HEK293T (cell line): ENCODE measurements around the gene TRPM5.

Experiments
- CTCF ChIA-PET: fragments of 350-600 bp; formaldehyde crosslinking; extraction: SDS; loops from one replicate; lab custom pipeline; 2021; ENCODE audit warnings: antibody characterized with exemption, inconsistent platforms; lab: Yijun Ruan, JAX
- POLR2A ChIA-PET: fragments of 350-600 bp; formaldehyde crosslinking; extraction: SDS; loops from one replicate; lab custom pipeline; 2020; ENCODE audit warnings: antibody characterized with exemption, inconsistent platforms; lab: Yijun Ruan, JAX
- DNase-seq: peaks from one replicate; pipeline ENCODE4 v3.0.0; 2012; ENCODE audit warnings: mixed read lengths; ENCODE audit errors: extremely low spot score
- ARNT ChIP-seq: fragments of 450-650 bp; IDR thresholded peaks from 2 replicates; pipeline ENCODE4 v1.6.1; 2017; ENCODE audit warnings: mild to moderate bottlenecking
- BHLHE40 ChIP-seq: fragments of 450-650 bp; IDR thresholded peaks from 2 replicates; pipeline ENCODE4 v1.6.1; 2016; ENCODE audit warnings: mild to moderate bottlenecking, moderate library complexity, borderline replicate concordance
- CTBP1 ChIP-seq: fragments of 450-650 bp; IDR thresholded peaks from 2 replicates; pipeline ENCODE4 v1.6.1; 2016; ENCODE audit warnings: borderline replicate concordance
- ELF4 ChIP-seq: fragments of 450-650 bp; IDR thresholded peaks from 2 replicates; pipeline ENCODE4 v1.6.1; 2017; ENCODE audit warnings: antibody characterized with exemption
- FOXA1 ChIP-seq: fragments of 450-650 bp; IDR thresholded peaks from 2 replicates; pipeline ENCODE4 v1.6.1; 2016; ENCODE audit warnings: mild to moderate bottlenecking
- FOXK2 ChIP-seq: fragments of 450-650 bp; IDR thresholded peaks from 2 replicates; pipeline ENCODE4 v1.6.1; 2016; ENCODE audit warnings: mild to moderate bottlenecking
- FOXM1 ChIP-seq: fragments of 450-650 bp; IDR thresholded peaks from 2 replicates; pipeline ENCODE4 v1.6.1; 2017; ENCODE audit warnings: mild to moderate bottlenecking, borderline replicate concordance
- HDGF ChIP-seq: fragments of 450-650 bp; IDR thresholded peaks from 2 replicates; pipeline ENCODE4 v1.6.1; 2017; ENCODE audit warnings: antibody characterized with exemption, borderline replicate concordance
- L3MBTL2 ChIP-seq: fragments of 450-650 bp; conservative IDR thresholded peaks from 2 replicates; pipeline ENCODE4 v1.6.1; 2016; ENCODE audit warnings: mild to moderate bottlenecking
- LEF1 ChIP-seq: fragments of 450-650 bp; IDR thresholded peaks from 2 replicates; pipeline ENCODE4 v1.6.1; 2017; ENCODE audit warnings: mild to moderate bottlenecking, borderline replicate concordance
- NFRKB ChIP-seq: fragments of 450-650 bp; IDR thresholded peaks from 2 replicates; pipeline ENCODE4 v1.6.1; 2016; ENCODE audit warnings: mild to moderate bottlenecking, moderate library complexity
- SP1 ChIP-seq: fragments of 450-650 bp; IDR thresholded peaks from 2 replicates; pipeline ENCODE4 v1.6.1; 2017
- SUZ12 ChIP-seq: fragments of 450-650 bp; IDR thresholded peaks from 2 replicates; pipeline ENCODE4 v1.6.1; 2016; ENCODE audit warnings: mild to moderate bottlenecking
- TARDBP ChIP-seq: fragments of 450-650 bp; IDR thresholded peaks from 2 replicates; pipeline ENCODE4 v1.6.1; 2016
- ZNF384 ChIP-seq: fragments of 450-650 bp; IDR thresholded peaks from 2 replicates; pipeline ENCODE4 v1.6.1; 2016
- TF ChIP-seq, protein P1 (sequence below): fragments of 450-650 bp; IDR thresholded peaks from 2 replicates; pipeline ENCODE4 v1.6.1; 2016

The TRPM5 gene

DNA sequence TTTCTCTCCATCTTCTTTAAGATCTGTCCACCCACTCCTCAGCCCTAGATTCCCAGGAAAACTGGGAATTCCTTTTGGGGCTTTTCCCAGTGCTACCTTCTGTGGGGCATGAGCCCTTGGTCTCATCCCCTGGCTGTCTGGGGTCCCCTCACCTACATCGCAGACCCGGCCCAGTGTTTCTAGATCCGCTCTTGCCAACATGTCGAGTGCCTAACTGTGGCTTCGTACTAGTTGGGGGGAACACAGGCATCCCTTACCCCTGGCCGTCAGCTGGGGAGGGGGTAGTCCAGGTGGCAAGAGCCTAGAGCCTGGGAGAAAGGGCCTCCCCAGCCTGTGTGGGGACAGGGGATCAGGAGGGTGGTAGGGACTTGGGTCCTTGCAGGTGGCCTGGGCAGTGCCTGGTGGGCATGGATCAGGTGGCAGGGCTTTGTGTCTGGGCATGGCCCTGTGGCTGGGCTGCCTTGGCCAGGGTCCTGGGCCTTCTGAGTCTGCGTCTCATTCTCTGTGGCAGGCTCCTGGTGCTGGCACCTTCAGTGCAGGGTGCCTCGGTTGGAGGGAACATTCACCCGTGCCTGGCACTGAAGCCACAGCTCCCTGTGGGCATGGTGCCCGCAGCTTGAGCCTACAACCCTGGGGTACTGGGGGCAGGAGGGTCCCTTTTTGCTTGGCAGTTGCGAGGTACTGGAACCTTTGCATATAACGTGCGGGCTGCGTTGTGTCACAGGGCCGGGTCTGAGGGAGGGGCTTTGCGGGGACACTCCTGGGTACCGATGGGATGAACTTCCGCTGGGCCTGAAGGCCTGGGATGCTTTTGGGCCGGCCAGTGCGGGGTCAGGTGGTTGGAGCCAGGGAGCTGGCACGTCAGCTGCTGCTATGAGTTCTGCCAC is 4.6 kb upstream of the TRPM5 start:
- DNase-seq: no peak
- TF ChIP-seq ELF4 (no peak), FOXA1 (no peak), SUZ12 (no peak), ARNT (no peak), FOXK2 (no peak), L3MBTL2 (no peak), CTBP1 (no peak), HDGF (no peak), LEF1 (no peak), ZNF384 (no peak), FOXM1 (no peak), SP1 (no peak)
- POLR2A ChIA-PET: no interaction called here
- CTCF ChIA-PET: no interaction called here

DNA sequence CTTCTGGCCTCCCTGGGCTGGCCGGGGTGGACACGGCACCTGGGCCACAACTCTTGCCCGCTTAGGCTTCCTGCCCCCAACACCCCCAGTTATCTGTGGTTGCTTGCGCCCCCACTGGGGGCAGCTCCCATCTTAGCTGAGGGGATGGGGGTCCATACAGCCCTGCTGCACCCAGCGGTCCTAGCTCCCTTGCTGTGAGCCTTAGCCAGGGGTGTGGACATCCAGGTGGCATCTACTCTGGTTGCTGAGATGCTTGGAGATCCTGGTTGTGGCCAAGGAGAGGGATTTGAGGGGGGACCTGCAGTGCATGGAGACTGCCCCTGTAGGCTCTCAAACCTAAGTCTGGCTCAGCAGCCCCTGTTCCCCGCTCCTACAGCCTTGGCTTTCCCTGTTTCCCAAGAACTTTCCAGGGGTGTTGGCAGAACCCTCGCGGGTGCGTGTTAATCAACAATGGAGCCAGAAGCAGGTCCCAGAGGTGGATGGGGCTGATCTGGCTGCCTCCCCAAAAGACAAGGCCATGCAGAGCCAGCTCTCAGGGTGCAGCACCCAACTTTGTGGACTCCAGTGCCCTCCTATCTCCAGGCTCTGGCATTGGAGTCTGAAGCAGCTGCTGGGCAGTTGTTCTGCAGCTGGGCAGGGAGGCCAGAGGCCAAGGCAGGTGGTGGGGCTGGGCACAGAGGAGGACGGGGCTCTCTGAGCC is 3.8 kb upstream of the TRPM5 start:
- DNase-seq: no peak
- ChIA-PET POLR2A (no interaction called here), CTCF (no interaction called here)
- TF ChIP-seq ARNT (no peak), SUZ12 (no peak), NFRKB (no peak), HDGF (no peak), CTBP1 (no peak), TARDBP (no peak), FOXA1 (no peak), FOXM1 (no peak), LEF1 (no peak), ZNF384 (no peak), ELF4 (no peak), BHLHE40 (no peak), L3MBTL2 (no peak), SP1 (no peak), FOXK2 (no peak)
- TF ChIP-seq, protein P1, sequence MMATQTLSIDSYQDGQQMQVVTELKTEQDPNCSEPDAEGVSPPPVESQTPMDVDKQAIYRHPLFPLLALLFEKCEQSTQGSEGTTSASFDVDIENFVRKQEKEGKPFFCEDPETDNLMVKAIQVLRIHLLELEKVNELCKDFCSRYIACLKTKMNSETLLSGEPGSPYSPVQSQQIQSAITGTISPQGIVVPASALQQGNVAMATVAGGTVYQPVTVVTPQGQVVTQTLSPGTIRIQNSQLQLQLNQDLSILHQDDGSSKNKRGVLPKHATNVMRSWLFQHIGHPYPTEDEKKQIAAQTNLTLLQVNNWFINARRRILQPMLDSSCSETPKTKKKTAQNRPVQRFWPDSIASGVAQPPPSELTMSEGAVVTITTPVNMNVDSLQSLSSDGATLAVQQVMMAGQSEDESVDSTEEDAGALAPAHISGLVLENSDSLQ: no peak

DNA sequence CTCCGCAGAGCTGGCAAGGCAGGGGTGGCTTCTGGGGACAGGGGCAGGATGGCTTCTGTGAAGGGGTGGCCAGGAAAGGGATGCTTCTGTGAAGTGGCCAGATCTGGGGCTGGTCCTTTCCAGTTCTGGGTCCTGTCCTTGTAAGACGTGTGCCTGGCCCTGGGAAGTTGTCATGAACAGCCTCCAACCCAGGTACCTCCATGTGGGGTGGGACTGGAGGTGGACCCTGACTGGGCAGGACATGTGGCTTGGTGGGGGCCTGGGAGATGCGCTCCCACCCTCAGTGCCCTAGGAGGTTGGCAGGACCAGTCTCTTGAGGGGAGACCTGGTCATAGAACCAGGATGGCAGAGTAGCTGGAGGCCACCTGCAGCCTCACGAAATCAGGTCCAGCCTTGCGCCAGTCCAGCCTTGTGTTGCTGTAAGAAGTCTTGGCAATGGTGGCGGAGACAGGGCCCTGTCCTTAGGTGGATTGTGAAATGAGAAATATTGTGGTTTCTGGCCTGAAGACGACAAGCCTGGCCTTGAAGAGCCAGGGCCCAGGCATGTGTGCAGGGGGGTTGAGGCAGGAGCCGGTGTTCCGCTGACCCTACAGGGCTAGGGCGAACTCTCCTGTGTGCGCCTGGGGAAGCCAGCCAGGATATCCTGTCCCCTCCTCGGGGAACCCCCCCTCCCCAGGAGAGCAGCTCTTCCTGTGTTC is 3.1 kb upstream of the TRPM5 start:
- TF ChIP-seq BHLHE40: no peak
- no peak for TF ChIP-seq ARNT
- DNase-seq: no peak
- CTCF ChIA-PET: no interaction called here
- POLR2A ChIA-PET: no interaction called here

DNA sequence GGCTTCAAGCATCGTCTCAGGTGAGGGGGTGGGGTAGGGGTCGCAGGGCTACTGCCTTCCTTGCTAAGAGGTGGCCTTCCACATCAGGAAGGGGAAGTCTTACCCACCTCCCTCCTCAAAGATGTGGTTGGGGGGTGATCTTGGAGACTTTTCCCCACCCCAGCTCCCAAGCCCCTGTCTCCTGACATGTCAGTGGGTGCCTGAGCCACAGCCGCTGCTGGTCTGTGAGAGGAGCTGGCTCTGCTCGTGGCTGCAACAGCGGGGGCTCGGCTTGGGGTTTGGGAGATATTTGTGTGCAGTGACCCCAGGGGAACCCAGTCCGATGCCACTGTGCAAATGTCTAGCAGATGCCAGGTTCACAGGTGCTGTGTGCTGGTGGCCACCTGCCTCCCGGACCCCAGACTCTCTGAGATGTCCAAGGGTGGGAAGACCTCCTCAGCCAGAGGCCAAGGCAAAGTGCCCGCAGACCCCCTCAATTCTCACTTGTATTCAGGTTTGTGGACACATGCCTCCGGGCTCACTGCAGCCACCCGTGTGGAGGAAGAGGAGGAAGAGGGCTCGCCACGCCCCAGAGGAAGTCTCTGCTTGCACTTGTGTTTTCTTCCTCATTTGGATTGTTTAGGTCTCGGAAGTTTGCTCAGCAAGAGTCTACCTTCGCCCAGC is 2.4 kb upstream of the TRPM5 start:
- ChIA-PET POLR2A (no interaction called here), CTCF (no interaction called here)
- TF ChIP-seq TARDBP (no peak), ZNF384 (no peak), BHLHE40 (no peak), ARNT (no peak), FOXA1 (no peak)
- DNase-seq: no peak

DNA sequence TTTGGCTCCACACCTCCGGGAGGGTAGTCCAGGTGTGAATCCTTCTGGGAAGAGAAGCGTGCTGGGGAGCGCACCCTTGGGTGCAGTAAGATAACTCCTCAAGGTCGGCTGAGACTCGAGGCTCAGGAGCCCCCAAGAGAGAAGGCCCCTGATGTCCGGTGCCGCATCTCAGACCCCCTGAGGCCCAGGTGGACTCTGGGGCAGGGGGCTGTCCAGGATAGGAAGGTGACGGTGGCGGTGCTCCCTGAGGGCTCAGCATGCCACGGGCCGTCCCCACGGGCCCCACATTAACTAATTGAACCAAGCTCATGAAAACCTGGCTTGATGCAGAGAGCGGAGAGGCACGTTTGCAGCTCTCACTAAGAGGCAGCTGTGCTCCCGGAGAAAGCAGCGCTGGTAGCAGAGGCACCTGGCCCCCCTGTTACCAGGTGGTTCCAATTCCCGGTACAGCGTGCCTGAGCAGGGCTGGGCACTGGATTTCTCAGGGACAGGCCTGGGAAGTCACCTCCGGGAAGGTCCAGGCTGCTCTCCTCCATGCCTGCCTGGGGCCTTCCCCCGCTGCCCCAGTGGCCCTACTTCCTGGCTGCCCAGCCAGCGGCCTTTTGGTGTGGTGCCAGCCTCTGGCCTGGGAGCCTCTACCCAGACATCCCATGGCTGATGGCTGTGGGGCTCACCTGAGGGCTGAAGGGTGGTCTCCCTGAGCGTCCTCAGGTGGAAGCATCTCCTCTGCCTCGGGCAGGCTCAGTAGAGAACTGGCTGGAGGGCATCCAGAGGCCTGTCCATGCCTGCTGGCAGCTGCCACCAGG is 1.6 kb upstream of the TRPM5 start:
- CTCF ChIA-PET: interaction anchor here (0.6 kb wide), 1 partner anchor 260 kb away, joined by 3 read pairs; no protein-coding TSS in a partner anchor
- no peak for DNase-seq
- TF ChIP-seq ARNT (no peak), NFRKB (no peak), CTBP1 (no peak), FOXK2 (no peak), HDGF (no peak), TARDBP (no peak)
- TF ChIP-seq, protein P1: no peak
- POLR2A ChIA-PET: no interaction called here
